KOPT-K1 (cell line): Measurements from ENCODE around the gene RITA1.
A peak's percentile ranks its signal among the peaks of the same experiment; 100 is the strongest.

Source experiments
- H3K27ac ChIP-seq: fragments of 200-600 bp; sonication (generic); 2 replicates; pipeline ENCODE4 v1.5.1; 2016; ENCODE audit warnings: antibody characterized with exemption, mild to moderate bottlenecking, low read depth, low read length; ENCODE audit not compliant: poor library complexity, severe bottlenecking
- H3K36me3 ChIP-seq: fragments of 200-600 bp; sonication (generic); 2 replicates; pipeline ENCODE4 v1.5.1; 2017; ENCODE audit warnings: antibody characterized with exemption, mild to moderate bottlenecking, low read length, moderate library complexity; ENCODE audit not compliant: insufficient read depth
- H3K9me3 ChIP-seq: fragments of 200-600 bp; sonication (generic); 2 replicates; pipeline ENCODE4 v1.5.1; 2017; ENCODE audit warnings: antibody characterized with exemption, low read length, mild to moderate bottlenecking; ENCODE audit not compliant: insufficient read depth, poor library complexity, severe bottlenecking

Gene RITA1

GRCh38 chr12:113163030-113163360, 22.5 kb upstream of the RITA1 start:
- Histone ChIP-seq H3K27ac (no peak overlapping the region), H3K9me3 (no peaks in the 10 kb centered on the region), H3K36me3 (peaks cover 98% of the 10 kb centered on the region)

DNA sequence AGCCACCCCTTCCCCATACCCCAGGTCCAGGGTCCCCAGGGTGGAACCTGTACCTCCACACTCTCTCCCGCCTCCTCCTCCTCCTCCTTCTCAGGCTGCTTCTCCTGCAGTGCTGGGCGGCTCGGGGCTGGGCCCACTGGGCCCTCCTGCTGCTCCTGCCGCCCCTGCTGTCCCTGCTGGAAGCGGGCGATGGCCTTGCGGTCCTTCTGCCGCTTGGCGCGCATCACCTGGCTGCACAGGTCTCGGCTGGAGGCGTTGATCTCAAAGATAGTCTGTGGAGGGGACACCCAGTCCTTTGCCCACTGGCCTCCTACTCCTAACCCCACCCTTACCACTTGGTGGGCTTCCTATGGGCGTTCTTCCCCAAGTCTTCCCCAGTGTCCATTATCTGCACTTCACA, 21.5 kb upstream of the RITA1 start:
- no peaks in the 10 kb centered on the region for H3K9me3 ChIP-seq
- peaks cover 98% of the 10 kb centered on the region for H3K36me3 ChIP-seq
- H3K27ac ChIP-seq: no peak overlapping the region

DNA sequence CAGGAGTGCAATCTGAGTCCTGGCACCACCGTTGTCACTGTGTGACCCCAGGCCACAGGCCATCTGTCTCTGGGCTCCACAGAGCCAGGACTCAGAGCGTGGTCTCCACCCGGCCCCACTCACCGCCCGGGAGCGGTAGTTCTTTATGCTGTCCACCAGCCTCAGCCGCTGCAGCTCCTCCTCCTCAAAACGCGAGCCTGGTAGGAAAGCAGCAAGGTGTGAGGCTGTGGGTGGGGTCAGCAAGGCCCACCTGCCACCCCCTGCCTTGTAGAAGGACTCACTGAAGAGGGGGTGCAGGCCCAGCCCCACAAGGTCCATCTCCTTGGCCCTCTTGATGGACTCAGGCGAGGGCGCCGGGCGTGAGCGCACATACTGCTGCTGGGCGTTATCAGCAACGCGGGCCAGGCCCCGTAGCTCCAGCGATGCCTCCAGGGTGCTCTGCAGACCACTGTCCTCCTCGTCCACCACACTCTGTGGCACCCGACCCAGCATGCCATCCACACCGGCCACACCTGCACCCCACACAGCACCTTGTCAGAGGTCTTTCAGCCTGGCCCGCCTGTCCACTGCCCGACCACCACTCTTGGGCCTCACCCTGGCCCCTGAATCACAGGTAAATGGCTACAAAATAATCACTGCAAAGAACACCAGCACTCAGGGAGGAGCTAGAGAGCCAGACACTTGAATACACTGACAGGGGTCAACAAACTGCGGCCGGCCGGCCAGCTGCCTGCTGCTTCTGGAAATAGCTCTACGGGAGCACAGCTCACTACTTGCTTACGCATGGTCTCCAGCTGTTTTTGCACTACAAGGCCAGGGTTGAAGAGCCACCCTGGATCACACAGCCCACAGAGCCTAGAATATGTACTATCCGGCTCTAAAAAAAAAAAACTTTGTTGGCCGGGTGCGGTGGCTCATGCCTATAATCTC, 19.7 kb upstream of the RITA1 start:
- Histone ChIP-seq H3K27ac (no peak overlapping the region), H3K36me3 (peaks cover 98% of the 10 kb centered on the region), H3K9me3 (no peaks in the 10 kb centered on the region)

GRCh38 chr12:113167868-113168267, 17.7 kb upstream of the RITA1 start:
- Histone ChIP-seq H3K36me3 (peaks cover 100% of the 10 kb centered on the region), H3K9me3 (no peaks in the 10 kb centered on the region), H3K27ac (no peak overlapping the region)

DNA sequence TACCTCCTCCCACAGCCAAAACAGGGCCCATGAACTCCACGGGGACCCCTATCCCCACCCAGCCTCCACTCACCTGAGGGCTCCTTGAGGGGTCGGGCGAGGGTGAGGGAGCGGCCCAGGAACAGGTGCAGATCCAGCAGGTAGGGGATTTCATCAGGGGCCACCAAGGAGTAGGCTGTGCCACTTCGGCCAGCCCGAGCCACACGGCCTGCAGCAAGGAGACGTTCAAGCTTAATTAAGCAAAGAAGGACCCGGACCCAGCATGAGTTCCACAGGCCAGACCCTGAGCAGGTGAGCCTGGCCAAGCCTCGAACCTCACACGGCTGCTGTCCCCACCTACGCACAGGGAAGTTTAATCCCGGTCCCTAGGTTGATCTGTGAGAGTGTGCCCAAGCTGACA, 15.8 kb upstream of the RITA1 start:
- Histone ChIP-seq H3K36me3 (peaks cover 97% of the 10 kb centered on the region), H3K9me3 (no peaks in the 10 kb centered on the region), H3K27ac (peak overlapping the region; percentile 20)

- Histone ChIP-seq H3K36me3 (peaks cover 96% of the 10 kb centered on the region), H3K27ac (peak overlapping the region; percentile 20), H3K9me3 (no peaks in the 10 kb centered on the region)
Measured at GRCh38 chr12:113170457-113170856, 15.1 kb upstream of the RITA1 start.

DNA sequence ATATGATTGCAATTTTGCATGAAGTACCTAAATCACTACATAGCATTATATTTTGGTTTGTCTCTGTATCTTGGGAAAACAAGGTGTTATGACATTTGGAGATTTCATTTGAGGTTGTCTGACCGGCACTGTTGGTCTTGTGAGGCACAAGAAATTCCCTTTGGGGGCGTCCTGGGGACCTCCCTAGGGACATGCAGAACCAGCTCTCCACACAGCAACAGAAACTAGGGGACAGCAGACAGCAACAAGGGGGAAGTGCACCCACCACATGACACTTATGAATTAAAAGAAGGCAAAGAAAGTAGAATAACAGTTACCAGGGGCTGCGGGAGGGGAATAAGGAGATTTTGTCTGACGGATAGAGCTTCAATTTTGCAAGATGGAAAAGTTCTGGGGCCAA, 14.6 kb upstream of the RITA1 start:
- peak overlapping the region; percentile 90 for H3K27ac ChIP-seq
- H3K9me3 ChIP-seq: no peaks in the 10 kb centered on the region
- peaks cover 93% of the 10 kb centered on the region for H3K36me3 ChIP-seq

- Histone ChIP-seq H3K36me3 (peaks cover 93% of the 10 kb centered on the region), H3K9me3 (no peaks in the 10 kb centered on the region), H3K27ac (peak overlapping the region; percentile 90)
Measured at GRCh38 chr12:113171543-113171942, 14.0 kb upstream of the RITA1 start.

GRCh38 chr12:113172185-113172584, 13.3 kb upstream of the RITA1 start:
- H3K9me3 ChIP-seq: no peaks in the 10 kb centered on the region
- H3K36me3 ChIP-seq: peaks cover 93% of the 10 kb centered on the region
- peak overlapping the region; percentile 90 for H3K27ac ChIP-seq

DNA sequence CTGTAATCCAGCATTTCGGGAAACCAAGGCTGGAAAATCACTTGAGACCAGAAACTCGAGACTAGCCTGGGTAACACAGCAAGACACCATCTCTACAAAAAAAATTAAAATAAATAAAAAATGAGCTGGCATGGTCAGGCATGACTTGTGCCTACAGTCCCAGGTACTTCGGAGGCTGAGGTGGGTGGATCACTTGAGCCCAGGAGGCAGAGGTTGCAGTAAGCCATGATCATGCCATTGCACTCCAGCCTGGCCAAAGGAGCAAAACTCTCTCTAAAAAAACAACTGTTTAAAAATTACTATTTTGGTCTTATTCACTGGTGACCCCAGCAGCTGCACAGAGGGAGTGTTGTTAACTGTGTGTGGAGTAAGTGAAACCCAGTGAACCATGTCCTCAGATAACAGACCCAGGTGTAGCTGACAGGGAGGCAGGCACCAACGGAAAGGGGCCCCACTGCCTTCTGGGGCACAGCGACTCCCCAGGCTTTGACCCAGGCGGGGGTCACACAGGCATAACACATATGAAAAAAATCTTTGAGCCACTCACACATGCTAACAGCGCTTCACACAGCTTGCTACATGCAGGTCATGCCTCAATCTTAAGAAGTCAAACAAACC, 12.3 kb upstream of the RITA1 start:
- peaks cover 93% of the 10 kb centered on the region for H3K36me3 ChIP-seq
- peak overlapping the region; percentile 90 for H3K27ac ChIP-seq
- no peaks in the 10 kb centered on the region for H3K9me3 ChIP-seq

DNA sequence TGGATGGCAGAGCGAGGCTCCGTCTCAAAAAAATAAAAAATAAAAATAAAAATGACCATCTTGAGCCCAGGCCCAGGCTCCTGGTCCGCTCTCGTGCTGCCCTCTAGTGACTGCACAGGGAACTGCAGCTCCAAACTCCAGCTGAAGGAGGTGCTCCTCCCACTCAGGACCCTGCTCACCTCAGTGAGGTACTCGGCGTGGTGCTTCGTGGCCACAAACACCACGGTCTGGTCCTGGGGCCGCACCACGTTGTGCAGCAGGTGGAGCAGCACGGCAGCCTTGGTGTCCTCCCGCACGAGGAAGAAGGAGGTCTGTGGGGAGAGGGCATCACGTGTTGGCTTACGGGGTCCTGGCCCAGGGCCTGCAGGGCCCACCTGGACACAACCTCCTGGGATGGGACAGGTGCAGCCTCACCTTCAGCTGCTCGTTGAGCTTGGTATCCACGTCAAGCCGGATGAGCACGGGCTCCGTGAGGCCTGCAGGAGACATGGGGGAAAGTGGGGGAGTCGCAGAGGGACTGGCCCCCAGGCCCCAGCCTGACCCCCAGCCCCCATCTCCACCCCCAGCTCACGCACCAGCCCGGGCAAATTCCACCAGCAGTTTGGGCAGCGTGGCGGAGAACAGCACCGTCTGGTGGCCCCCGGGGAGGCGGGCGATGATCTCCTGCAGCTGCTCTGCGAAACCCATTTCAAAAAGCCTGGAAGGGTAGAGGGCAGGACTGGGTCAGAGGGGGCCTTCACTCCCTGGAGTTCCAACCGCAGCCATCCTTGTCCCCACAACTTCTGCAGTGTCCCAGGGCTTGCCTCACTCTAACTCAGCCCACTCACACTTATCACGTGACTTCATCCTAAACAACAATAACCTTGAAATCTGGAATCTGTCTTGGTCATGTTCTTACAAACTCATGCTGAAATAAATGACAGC, 10.8 kb upstream of the RITA1 start:
- Histone ChIP-seq H3K36me3 (peaks cover 93% of the 10 kb centered on the region), H3K9me3 (no peaks in the 10 kb centered on the region), H3K27ac (peak overlapping the region; percentile 90)

DNA sequence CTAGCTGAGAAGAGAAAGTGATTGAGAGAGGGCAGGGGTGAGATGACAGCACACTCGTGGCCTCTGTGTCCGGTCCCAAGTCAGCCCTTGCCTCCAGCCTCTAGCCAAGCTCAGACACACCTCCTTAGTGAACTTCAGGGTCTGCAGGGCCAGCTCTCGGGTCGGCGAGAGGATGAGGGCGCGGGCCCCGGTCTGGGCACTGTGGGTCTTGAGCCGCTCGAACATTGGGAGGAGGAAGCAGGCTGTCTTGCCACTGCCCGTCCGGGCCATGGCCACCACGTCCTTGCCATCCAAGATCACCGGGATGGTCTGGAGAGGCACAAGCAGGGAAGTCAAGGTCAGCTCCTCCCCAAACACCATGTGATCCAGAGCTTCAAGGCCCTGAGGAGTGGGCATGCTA, 6.5 kb upstream of the RITA1 start:
- Histone ChIP-seq H3K9me3 (no peaks in the 10 kb centered on the region), H3K36me3 (peaks cover 93% of the 10 kb centered on the region), H3K27ac (no peak overlapping the region)

DNA sequence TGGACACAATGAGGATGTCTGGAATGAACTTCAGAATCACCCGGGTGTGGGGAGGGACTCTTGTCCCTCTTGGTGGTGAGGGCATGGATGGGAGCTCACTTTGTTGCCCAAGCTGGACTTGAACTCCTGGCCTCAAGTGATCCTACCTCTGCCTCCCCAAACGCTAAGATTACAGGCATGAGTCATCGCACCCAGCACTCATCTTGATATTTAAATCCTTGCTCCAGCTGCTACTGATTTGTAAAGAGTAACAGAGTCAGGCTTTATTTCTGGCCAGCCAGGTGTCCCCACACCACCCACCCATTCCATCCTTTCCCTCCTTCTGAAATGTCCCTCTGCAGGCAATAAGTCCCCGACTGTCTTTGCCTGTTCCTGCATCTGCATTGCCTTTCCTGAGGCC, 5.2 kb upstream of the RITA1 start:
- Histone ChIP-seq H3K9me3 (no peaks in the 10 kb centered on the region), H3K27ac (no peak overlapping the region), H3K36me3 (peaks cover 80% of the 10 kb centered on the region)

- Histone ChIP-seq H3K27ac (no peak overlapping the region), H3K9me3 (no peaks in the 10 kb centered on the region), H3K36me3 (peaks cover 70% of the 10 kb centered on the region)
Measured at GRCh38 chr12:113181975-113182374, 3.5 kb upstream of the RITA1 start.

- H3K9me3 ChIP-seq: no peaks in the 10 kb centered on the region
- H3K27ac ChIP-seq: no peak overlapping the region
- H3K36me3 ChIP-seq: peaks cover 65% of the 10 kb centered on the region
Measured at GRCh38 chr12:113183030-113183589, 2.4 kb upstream of the RITA1 start.
